Bronchial epithelial cell (primary cell): ENCODE results near the gene TSBP1. TPM values are rescaled to one million over a fixed set of nuclear protein-coding genes. Genes with fewer than 3 reads are reported as not detected.

ENCODE experiments used
- DNase-seq: peaks from one replicate; pipeline ENCODE4 v3.0.0-alpha.2; 2010; ENCODE audit warnings: low read depth
- FAIRE-seq: peaks from 2 replicates; lab custom pipeline; 2011; peaks lifted over from hg19 to GRCh38; lab: Jason Lieb, UNC
- H3K27me3 ChIP-seq: 2 replicates; pipeline ENCODE4 v1.5.1; 2011; ENCODE audit warnings: low read length; ENCODE audit not compliant: control insufficient read depth, insufficient read depth
- H3K36me3 ChIP-seq: 2 replicates; pipeline ENCODE4 v1.5.1; 2011; ENCODE audit warnings: low read length; ENCODE audit not compliant: control insufficient read depth, insufficient read depth
- H3K4me3 ChIP-seq: 2 replicates; pipeline ENCODE4 v1.5.1; 2011; ENCODE audit warnings: mild to moderate bottlenecking, low read depth, low read length, control low read depth
- total RNA-seq: library from RNA; depleted of rRNA; stranded (reverse); fragments of >200 nt; gene quantifications from 2 replicates; pipeline ENCODE4 v1.2.1, GENCODE V29; 2014
- TF ChIP-seq, protein P1 (sequence below): IDR thresholded peaks from 2 replicates; pipeline ENCODE4 v1.5.1; 2011; ENCODE audit warnings: mild to moderate bottlenecking, moderate library complexity, low read length, control low read depth, inconsistent platforms; ENCODE audit not compliant: insufficient read depth, severe bottlenecking

The TSBP1 gene
- total RNA-seq, 1 donor from 2014 or later = not detected

DNA sequence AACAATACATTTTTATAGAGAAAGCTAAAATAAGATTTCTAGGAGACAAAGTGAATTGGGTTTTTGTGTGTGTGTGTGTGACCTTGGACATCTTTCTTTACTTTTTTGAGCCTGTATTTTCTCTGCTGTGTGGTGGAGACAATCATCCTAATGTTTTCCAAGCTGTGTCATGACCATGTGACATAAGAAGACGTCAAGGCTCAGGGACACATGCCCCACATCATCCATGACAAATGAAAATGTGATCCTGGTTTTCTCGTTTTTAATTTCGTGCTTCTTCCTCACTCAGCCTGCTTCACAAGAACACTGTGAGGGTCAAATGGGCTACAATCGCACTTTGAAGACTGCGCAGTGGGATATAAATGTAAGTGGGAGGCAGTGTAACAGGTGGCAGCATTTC lies 39.2 kb upstream of the TSBP1 start:
- Histone ChIP-seq H3K36me3 (no peaks in the 10 kb centered on the region), H3K4me3 (no peak overlapping the region), H3K27me3 (peaks cover 11% of the 10 kb centered on the region)
- DNase-seq = no peak
- FAIRE-seq = no peak
- TF ChIP-seq, protein P1, sequence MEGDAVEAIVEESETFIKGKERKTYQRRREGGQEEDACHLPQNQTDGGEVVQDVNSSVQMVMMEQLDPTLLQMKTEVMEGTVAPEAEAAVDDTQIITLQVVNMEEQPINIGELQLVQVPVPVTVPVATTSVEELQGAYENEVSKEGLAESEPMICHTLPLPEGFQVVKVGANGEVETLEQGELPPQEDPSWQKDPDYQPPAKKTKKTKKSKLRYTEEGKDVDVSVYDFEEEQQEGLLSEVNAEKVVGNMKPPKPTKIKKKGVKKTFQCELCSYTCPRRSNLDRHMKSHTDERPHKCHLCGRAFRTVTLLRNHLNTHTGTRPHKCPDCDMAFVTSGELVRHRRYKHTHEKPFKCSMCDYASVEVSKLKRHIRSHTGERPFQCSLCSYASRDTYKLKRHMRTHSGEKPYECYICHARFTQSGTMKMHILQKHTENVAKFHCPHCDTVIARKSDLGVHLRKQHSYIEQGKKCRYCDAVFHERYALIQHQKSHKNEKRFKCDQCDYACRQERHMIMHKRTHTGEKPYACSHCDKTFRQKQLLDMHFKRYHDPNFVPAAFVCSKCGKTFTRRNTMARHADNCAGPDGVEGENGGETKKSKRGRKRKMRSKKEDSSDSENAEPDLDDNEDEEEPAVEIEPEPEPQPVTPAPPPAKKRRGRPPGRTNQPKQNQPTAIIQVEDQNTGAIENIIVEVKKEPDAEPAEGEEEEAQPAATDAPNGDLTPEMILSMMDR = no peak

DNA sequence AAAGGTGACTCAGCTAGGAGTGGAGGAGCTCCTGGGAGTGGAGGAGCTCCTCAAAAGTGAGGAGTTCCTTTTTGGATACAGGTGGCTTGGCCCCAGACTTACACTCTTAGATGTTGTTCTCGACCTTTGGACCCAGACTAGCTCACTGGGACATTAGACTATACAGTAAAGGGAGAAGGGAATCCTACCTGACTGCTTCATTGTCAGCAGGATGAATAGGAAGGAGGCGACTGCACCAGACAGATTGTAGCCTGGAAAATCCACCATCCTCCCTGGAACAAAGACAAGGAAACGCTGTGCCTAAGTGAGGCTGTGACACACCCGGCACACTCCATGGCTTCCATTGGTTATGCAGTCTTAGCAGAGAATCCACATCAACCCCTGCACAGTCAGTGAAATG lies 35.2 kb upstream of the TSBP1 start, which contains the start of gene BTNL2:
Gene BTNL2 (minus strand): TSS at position 325 of the 400 bp plus-strand sequence. CDS start 58 bp downstream, at position 267.
- H3K27me3 ChIP-seq = peaks cover 7% of the 10 kb centered on the region
- no peak for FAIRE-seq

DNA sequence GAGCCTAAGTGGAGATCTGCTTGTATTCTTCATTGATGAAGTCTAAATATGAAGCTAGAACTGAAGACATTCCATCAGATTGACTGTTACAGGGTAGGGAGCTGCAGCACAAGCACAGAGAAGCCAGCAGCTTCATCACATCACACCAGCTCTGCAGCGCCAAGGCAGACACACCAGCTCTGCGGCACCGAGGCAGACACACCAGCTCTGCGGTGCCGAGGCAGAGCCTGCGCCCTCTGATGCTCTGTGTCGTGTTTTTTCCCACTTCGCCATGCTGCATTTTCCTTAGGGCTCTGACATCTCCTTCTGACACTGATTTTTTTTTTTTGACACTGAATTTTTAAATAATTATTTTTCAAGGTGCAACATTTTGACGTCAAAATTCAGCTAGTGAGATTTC lies 34.5 kb upstream of the TSBP1 start:
- H3K36me3 ChIP-seq = no peaks in the 10 kb centered on the region
- DNase-seq (no peak), FAIRE-seq (no peak)
- no peak overlapping the region for H3K4me3 ChIP-seq
- peaks cover 7% of the 10 kb centered on the region for H3K27me3 ChIP-seq
- TF ChIP-seq, protein P1 = no peak

More for the DNA sequence above, 35.2 kb upstream of the TSBP1 start, which contains the start of gene BTNL2:
- DNase-seq = no peak
- Histone ChIP-seq H3K36me3 (no peaks in the 10 kb centered on the region), H3K4me3 (no peak within 1 kb of the TSS)
- TF ChIP-seq, protein P1 = no peak

DNA sequence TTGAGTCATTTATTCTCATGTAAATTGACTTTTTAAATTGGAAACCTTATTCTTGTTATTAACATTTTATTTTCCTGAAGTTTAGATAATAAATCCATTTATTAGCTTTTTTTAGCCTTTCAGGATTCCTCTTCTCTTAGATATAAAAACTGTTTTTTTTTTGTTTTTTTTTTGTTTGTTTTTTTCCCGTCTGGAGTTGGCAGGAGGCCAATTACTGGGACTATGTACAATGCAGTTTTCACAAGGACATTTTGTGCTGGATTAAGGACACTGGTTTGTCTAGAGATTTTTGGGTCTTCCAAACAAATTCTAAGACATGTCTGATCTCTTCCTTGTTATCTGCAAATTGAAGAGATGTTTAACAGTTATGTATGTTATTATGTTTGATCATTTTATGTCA lies 34.0 kb upstream of the TSBP1 start:
- FAIRE-seq (no peak), DNase-seq (no peak)
- TF ChIP-seq, protein P1 = no peak
- no peak overlapping the region for H3K4me3 ChIP-seq
- no peaks in the 10 kb centered on the region for H3K36me3 ChIP-seq
- H3K27me3 ChIP-seq = peaks cover 7% of the 10 kb centered on the region

DNA sequence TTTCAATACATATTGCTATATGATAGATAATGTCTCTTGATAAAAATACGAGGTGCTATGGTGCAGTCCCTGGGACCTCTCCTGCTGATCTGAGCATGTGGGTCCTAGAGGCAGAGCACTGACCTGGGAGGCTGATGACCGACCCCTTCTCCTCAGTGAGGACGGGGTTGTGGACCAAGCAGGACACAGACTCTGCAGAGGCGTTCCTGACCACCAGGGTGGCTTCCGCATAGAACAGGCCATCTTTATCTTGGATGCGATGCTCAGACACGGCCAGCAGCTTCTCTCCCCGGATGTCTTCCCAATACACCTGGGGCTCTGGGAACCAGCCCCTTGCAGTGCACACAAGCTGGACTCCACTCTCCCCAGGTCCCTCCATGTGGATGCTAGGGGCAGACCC lies 31.1 kb upstream of the TSBP1 start:
- FAIRE-seq (no peak), DNase-seq (no peak)
- Histone ChIP-seq H3K36me3 (no peaks in the 10 kb centered on the region), H3K4me3 (no peak overlapping the region), H3K27me3 (peaks cover 6% of the 10 kb centered on the region)
- TF ChIP-seq, protein P1 = no peak

DNA sequence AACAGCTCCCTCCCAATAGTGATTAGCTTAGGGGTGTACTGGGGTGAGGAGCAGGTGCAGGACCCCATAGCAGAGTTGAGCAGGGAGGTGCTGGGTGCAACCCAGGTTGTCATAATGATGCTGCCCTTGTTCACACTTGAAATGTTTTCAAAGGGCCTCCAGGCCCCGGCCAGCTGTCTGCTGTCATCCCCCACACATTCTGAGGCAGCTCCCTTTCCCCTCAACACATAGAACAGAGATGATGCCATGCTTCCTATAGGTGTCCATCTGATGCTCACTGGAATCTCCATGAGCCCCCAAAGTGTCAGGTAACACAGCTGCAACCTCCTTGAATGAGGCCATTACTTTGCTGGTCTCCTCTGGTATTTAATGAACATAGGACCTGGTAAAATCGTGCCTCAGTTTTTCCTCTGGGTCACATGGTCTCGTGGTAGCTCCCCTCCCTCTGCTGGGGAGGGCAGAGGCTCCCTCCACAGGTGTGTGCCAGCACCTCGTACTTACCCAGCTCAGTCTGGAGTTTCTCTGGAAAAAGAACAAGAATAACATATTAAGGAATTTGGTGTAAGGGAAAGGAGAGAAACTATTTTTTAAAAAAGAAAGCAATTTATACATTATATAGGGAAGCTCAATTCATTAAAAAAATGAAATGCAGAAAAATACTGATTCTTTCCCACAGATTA lies 29.7 kb upstream of the TSBP1 start:
- no peaks in the 10 kb centered on the region for H3K36me3 ChIP-seq
- no peak overlapping the region for H3K4me3 ChIP-seq
- DNase-seq = no peak
- no peak for FAIRE-seq
- TF ChIP-seq, protein P1 = no peak
- H3K27me3 ChIP-seq = peaks cover 2% of the 10 kb centered on the region
